ENCODE data around the gene NHS. TPM values are rescaled to one million over a fixed set of nuclear protein-coding genes. Genes with fewer than 3 reads are reported as not detected.

Gene NHS
- total RNA-seq, 2 experiments from 2014 or later: 12.5 to 13.6 TPM

GRCh38 chrX:17743913-17744312, 368.9 kb downstream of the NHS start:
- POLR2A ChIA-PET: no interaction called here

GRCh38 chrX:17744896-17745523, 370.0 kb downstream of the NHS start:
- CTCF ChIA-PET: no interaction called here
- POLR2A ChIA-PET: no interaction called here

More at GRCh38 chrX:17743913-17744312, 368.9 kb downstream of the NHS start:
- CTCF ChIA-PET: no interaction called here

DNA sequence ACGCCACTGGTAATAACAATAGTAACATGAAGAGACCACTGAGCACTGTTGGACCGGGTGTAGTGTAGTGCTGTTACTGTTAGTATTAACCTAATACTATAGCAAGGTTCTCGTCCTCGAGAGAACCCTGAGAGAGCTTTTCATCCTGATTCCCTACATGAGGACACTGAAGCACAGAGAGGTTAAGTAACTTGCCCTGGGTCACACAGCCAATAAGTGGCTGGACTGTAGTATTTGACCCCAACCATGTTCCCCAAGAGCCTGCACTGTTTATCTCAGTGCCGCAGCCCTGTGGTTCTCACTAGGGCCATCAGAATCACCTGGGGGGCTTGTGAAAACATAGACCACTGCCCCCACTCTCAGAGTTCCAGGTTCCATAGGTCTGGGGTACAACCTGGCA, 372.7 kb downstream of the NHS start:
- CTCF ChIA-PET: no interaction called here
- POLR2A ChIA-PET: no interaction called here

DNA sequence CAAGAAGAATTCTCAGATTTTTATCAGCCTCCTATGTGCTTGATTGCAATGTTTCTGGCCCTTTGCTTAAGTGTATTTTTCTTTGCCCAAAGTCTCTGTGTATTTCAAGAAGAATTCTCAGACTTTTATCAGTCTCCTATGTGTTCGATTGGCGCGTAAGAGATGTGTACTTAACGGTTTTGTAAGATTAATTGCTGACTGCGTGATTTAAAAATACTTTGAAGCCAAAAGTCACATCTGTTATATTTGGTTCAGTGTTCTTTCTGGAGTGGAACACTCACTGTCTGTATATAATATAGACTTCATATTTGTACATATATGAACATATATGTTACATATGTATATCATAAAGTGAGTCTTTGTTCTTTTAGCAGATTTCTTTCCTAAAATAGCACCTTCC, 373.7 kb downstream of the NHS start:
- CTCF ChIA-PET: no interaction called here
- POLR2A ChIA-PET: no interaction called here

DNA sequence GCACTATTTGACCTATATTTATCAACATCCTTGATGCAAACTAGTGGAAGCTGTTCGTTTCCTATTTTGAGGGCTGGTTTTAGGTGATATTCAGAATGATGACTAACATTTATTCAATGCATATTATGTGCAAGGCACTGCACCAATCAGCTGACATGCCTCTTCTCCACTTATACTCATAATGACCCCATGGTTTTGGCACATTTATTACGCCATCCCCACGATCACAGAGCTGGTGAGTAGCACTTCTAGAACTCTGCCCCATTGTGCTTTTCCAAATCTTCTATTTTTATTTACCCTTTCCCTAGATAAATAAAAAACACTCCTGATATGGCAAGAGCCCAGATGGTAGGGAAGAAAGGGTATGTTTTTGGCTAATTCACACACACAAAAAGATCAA, 375.4 kb downstream of the NHS start:
- ChIA-PET POLR2A (no interaction called here), CTCF (no interaction called here)

- CTCF ChIA-PET: no interaction called here
- POLR2A ChIA-PET: no interaction called here
These were observed 383.4 kb downstream of the NHS start for GRCh38 chrX:17758382-17758781.

DNA sequence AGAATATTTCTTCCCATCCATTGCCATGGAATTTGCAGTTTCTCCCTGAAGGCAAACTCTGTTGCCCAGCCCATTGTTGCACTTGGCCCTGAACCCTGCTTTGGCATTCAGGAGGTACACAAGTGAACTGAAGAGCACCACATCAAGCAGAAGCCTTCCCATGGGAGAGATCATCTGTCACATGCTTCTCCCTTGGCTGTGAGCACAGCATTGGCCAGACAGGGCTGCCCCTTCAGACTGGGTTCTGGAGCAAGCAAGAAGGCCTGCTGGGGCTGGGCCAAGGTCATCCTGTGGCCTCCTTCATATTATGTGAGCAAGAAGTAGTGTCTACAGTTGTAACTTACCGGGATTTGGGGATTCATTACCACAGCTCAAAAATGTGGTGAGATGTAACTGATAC, 385.0 kb downstream of the NHS start:
- ChIA-PET POLR2A (no interaction called here), CTCF (no interaction called here)

- CTCF ChIA-PET: no interaction called here
- POLR2A ChIA-PET: no interaction called here
These were observed 392.7 kb downstream of the NHS start for GRCh38 chrX:17767734-17768133.

DNA sequence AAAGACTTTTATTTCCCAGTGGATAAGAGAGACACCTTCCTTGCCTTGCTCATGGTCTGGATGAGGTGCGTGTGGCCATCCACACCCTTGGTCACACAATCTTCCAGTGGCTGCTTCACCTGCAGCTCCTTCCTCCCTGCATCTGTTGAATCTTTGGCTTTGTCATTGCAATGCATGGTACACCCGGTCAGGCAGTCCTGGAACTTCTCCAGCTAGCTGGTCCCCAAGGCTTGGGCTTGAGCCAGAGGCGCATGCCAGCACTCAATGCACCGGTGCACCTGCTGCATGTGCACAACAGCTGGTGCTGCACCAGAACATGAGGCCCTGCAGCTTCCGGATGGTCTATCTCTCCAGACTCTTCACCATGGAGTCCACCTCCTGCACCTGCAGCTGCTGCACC, 394.0 kb downstream of the NHS start:
- CTCF ChIA-PET: no interaction called here
- POLR2A ChIA-PET: no interaction called here

DNA sequence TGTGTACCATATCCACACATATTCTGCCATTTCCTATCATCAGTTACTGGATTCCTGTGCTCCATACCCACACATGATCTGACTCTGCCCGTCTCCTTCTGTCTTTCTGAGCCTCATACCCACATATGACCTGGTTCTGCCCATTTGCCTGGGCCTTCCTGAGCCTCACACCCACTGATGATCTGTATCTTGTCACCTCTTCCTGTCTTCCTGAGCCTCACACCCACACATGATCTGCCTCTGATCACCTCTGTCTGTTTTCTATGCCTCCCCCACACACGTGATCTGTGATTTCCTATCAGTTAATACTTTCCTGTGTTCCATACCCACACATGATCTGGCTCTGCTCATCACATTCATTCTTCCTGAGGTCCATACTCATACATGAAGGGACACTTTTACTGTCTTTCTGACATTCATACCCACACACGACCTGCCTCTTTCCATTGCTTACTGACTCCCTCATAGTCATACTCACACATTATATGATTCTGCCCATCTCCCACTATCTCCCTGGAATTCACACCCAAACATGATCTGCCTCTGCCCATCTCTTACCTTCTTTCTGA, 394.8 kb downstream of the NHS start:
- ChIA-PET CTCF (no interaction called here), POLR2A (no interaction called here)

DNA sequence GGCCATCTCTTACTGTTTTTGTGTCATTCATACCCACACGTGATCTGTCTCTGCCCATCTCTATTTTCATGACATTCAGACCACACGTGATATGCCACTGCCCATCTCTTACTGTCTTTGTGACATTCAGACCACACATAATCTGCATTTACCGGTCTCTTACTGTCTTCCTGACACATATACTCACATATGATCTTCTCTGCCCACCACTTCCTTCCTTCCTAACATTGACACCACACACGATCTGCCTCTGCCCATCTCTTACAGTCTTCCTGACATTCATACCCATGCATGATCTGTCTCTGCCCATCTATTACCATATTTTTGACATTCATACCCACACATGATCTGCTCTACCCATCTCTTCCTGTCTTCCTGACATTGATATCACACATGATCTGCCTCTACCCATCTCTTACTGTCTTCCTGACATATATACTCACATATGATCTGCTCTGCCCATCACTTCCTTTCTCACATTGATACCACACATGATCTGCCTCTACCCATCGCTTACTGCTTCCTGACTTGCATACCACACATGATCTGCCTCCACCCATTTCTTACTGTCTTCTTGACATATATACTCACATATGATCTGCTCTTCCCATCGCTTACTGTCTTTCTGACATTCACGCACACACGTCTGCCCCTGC, 398.3 kb downstream of the NHS start:
- POLR2A ChIA-PET: no interaction called here
- CTCF ChIA-PET: no interaction called here

DNA sequence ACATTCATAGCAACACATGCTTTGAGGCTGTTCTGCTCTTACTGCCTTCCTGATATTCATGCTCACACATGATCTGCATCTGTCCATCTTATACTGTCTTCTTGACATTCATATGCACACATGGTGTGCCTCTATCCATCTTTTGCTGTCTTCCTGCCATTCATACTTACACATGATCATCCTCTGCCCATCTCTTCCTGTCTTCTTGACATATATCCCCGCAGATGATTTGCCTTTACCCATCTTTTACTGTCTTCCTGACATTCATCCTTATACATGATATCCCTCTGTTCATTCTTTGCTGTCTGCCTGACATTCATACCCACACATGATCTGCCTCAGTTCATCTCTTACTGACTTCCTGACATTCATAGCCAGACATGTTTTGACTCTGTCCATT, 399.1 kb downstream of the NHS start:
- POLR2A ChIA-PET: no interaction called here
- CTCF ChIA-PET: no interaction called here

DNA sequence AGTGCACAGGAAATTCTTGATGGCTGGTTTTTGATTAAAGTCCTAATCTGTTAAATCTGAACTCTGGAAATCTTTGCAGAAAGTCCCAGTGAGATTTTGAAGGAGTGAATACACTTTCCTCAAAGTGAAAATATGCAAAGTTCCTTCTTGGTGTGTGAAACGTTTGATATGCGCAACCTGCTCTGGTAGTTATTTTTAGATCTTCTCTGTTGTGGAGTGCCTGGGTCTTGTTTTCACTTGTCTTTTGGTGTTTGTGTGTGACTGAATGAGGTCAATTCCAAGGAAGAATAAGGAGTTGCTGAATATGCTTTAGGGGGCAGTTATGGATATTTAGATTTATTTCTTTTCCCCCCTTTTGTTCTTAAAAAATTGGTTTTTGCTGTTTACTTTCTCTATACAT, 404.0 kb downstream of the NHS start:
- POLR2A ChIA-PET: no interaction called here
- CTCF ChIA-PET: no interaction called here

DNA sequence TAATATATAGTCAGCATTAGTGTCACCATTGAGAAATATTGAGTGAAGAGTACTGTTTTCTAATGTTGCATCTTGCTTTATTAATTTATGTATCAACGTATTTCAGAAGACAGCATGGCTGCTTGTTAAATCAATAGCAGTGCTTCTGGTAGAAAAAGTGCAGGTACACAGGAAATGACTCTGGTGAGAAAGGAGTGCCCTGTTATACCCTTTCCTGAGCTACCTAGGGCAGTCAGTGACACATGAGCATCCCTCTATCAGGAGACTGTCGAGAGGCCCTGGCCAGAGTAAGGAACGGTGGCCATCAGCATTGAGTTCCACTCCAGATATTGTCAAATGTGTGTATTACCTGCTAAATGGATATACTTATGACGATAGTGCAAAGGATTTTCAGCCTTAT, 404.4 kb downstream of the NHS start:
- ChIA-PET CTCF (no interaction called here), POLR2A (no interaction called here)
